Activated CD4-positive, alpha-beta T cell treated with anti-CD3 and anti-CD28 coated beads for 48 hours (primary cell): ENCODE results near the gene MICU2.

Source experiments
- DNase-seq: peaks from one replicate; pipeline ENCODE4 v3.0.0-alpha.2; 2020

The MICU2 gene, protein sequence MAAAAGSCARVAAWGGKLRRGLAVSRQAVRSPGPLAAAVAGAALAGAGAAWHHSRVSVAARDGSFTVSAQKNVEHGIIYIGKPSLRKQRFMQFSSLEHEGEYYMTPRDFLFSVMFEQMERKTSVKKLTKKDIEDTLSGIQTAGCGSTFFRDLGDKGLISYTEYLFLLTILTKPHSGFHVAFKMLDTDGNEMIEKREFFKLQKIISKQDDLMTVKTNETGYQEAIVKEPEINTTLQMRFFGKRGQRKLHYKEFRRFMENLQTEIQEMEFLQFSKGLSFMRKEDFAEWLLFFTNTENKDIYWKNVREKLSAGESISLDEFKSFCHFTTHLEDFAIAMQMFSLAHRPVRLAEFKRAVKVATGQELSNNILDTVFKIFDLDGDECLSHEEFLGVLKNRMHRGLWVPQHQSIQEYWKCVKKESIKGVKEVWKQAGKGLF

DNA sequence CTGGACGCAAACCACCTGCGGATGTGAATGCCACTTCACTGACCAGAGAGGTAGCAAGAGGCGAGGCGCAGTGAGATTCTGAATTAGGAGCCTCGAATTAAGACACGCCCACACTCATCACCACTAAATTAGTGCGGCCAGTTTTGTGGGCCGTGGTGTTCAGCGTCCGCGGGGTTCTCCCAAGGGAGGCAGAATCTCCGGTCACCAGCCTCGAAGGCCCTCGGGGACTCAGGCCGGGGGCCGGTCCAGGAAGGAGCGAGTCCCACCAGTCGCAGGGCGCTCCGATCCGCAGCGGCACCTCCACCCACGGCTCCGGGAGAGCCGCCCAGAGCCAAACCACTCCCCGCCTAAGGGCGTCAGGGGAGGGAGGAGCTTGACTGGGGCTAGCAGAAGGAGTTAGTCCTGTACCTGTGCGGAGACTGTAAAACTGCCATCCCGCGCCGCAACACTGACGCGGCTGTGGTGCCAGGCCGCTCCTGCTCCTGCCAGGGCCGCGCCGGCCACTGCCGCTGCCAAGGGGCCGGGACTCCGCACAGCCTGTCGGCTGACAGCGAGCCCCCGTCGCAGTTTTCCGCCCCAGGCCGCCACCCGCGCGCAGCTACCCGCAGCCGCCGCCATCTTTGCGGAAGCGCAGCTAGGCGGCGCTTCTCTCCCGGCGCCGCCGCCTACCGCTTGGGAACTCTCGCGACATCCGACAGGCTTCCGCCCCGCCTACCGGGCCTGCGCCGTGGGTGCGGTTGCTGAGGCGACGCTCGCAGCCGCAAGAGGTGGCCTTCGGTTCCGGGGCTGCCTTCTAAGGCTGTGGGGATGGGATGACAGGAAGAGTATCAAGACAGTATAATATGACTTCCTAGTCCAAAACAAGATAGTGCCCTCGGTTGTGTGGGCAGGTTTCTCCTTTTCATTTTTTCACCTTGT is at the start of gene MICU2:
Gene MICU2 (minus strand): TSS at position 640 of the 918 bp plus-strand sequence. CDS start 22 bp downstream, at position 618.
- peak; percentile 96 for DNase-seq

DNA sequence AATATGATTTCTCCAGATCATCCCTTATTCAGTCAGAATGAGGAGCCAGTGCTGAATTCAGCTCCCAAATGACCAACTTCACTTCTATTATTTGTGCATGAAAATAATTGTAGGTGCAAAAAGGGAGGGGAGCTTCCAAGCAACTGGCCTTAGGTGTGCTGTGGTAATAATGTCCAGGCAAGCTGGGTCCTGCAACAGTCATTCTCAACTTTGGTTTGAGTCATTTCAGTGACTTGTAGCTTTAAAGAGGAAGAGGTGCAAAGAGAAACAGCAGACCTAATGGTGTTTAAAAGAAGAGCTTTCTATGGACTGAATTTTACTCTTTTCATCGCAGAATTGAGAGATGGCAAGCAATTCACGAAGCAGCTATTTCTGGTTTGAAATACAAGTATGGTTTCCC is 37.7 kb upstream of the MICU2 start:
- DNase-seq, result no peak

DNA sequence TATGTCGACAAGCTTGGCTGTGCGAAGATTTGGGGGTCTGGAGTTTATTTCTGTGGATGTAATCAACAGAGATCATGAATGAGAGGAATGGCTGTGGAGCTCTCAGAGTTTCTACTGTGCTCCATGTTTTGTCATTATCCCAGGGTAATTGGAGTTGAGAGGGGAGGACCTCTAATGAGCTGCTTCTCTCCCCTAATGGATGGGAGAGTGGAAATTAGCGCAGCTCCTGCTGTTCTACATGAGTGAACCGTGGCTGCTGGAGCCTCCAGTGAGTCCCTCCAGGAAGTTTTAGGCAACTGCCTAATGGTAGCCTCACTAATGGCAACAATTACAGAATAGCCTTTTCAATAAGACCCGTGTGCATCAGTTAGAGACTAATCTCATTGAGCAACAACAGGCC is 35.6 kb upstream of the MICU2 start:
- DNase-seq, result no peak

DNA sequence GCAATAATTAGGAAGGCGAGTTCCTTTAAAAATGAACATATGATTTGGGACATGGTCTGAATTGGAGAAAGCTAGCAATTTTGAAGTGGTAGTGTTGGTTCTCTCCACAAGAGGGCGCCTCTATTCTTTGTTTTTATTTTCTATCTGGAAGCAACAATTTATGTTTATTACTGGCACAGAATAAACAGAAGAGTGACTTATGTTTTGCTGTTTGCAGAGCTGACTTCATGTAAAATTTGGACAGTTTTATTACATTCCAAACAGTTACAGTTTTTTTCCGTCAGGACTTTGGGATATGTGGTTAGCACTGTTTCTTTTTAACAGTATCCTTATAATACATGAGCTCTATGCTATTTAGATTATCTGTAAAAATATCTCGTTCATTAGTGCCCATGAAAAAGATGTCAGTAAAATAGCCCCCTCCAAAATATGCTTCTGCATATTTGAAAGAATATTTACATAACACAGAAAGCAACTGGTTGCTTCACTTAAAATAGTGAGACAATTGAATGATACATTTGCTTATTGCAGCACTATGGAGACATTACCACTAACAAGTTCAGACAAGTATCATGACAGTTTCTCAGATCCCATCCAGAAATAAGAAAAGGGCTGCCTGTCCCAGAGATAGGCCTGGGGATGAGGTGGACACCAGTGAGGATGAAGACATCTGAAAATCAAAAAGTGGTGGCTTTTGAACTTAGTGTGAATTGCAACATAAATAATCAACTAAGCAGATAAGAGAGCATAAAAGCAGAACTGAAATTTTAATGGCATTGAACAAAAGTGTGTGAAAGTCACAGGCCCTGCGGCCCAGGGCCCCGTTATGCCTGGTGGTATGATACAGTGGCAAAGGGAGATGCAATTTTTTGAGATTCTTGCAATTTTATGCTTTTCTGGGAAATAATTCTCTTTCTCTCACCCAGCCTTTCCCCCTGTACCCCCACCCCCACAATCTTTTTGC is 34.6 kb upstream of the MICU2 start:
- peak; percentile 31 for DNase-seq

DNA sequence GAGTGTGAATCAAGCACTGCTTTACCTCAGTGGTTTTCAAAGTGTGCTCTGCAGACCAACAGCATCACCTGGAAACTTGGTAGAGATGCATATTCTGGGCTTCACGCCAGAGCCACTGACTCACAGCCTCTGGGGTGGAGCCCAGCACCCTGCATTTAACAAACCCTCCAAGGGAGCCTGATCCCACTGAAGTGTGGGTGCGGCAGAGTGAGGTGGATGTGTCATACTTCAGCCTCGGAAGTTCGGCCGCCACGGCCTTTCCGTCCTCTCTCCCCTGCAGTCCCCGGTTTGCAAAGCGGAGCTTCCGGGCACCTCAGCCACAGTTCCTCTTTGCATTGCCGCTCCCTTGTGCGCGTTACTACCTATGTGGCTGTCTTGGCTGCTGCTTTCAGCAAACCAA is 33.3 kb upstream of the MICU2 start:
- peak; percentile 36 for DNase-seq

DNA sequence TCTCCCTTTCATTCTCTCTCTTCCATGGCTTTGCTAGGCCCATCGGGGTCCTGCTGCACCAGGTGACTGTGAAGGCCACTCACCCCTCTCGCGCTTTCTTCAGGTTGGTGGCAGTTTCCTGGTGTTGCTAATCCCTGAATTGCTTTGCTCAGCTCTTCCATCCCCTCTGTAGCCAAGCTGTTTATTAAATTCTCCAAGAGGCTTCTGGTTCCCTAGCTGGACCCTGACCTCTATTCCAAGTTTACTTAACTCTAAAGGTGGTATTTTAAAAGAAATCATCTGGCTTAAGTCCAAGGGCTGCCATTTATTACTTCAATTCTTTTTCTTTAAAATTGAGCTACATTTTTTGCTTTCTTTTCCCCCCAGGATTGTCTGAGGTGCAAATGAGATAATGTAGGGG is 32.7 kb upstream of the MICU2 start:
- DNase-seq, result no peak

DNA sequence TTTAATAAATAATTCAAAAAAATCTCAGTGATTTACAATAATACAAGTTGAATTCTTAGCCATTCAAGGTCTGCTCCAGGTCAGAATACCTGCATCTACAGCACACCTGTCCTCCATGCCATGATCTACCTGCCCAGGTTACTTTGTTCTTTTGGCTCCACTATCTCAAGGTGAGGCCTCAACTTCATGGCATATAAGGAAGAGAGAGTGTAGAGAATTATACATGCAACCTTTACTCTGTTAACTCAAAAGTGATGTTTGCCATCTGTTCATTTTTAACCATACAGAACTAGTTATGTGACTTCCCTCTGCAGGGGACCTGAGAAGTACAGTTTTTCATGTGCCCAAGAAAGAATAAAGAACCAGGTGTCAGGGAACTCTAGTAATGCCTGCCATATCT is 28.2 kb upstream of the MICU2 start:
- DNase-seq, result no peak

DNA sequence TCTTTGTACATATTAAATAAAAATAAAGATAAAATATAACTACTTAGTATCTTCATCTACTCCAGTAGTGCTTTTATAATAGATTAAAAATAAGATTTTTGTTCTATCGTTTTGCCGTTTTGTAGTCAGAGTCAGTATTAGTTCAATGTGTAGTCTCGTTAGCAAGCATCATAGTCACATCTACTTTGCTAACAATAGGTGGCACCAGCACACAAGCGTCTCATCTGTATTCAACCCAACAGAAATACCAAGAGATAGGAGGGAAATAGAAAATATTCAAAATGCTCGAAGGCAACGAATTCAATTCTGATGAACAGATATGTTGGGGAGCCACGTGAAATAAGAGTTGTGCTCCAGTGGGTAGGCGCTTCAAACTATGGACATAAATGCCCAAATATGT is 21.4 kb upstream of the MICU2 start:
- no peak for DNase-seq

DNA sequence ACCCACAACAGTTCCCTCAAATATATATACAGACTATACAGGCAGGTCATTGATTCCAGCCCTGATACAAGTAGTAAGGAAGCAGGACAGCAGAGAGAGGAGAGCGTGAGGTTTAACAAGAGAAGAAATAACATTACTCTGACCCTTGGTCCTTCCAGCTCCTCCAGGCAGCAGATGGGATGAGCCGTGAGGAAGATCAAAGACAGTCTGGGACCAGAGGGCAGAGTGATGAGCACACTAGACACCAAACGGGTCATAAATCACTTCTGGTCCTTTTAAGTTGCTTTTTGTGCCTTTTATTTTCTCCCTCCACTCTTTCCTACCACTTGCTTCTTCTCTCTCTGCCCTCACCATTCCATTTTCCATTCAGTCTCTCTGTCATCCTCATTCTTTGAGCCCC is 16.9 kb upstream of the MICU2 start:
- DNase-seq, result no peak

DNA sequence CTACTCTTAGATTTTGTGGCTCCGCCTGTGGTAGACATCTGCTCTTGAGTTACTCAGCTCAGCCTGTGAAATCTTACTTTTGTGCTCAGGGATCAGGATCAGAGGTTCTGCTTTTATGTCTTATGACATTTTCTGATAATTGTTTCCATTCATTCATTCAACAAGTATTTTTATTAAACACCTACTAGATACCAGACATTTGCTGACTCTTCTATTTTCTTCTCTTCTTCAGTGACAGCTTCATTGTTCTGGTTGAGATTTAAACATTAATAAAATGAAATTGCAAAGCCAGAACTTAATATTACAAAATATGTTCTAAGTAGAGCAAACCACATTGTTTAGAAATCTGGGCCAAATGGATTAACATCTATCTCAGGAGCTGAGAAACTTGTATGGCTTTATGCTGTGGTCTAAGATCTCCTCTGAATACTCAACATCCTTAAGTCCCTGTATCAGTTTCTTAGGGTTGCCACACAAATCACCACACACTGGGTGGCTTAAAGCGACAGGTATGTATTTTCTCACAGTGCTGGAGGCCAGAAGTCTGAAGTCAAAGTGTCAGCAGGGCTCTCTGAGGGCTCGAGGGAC is 15.8 kb upstream of the MICU2 start:
- DNase-seq, result no peak

DNA sequence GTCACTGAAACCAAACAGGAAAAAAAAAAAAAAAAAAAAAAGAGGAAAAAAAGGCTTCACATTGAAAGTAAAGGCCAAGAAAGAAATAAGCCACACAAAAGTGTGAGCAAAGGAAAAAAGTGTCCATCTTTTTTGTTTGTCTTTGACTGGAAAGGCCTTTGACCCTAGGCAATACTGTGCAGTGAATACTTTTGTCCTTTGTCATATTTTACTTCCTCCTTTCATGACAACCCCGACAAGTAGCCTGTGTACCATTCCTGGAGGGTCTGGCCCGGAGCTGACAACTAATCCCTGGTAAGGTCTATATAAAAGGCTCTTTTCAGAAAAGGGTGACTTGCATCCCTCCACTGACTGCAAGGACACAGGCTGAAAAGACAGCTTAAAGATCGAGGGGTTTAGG is 12.9 kb upstream of the MICU2 start:
- no peak for DNase-seq

DNA sequence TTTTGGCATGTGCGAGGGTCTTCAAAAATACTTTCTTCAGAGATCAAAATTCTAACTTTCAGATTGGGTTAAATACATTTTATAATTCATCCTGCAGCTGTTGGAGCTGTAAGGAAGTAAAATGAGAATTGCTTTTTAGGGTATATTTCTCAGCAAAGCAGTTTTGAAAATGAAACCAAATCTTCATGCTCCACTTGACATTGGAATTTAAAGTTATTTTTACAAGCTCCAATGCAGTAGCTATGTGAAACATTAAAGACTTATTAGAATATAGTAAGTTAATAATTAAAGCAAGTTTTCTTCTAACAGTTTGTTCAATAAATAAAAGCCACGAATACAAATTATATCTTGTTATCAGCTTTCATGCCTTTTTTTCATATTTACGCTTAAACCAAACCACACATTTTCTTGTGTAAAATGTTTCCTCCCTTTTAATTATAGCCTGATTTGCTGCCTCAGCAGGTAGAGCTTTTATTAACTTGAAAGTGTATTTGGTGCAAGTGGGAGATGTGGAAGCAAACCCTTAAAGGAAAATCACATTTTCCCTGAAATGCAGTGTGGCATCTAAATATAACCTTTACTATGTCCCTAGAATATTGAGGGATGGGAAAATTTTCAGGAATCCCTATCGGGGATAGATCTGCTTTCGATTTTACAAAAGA is 12.4 kb upstream of the MICU2 start:
- DNase-seq, result no peak

DNA sequence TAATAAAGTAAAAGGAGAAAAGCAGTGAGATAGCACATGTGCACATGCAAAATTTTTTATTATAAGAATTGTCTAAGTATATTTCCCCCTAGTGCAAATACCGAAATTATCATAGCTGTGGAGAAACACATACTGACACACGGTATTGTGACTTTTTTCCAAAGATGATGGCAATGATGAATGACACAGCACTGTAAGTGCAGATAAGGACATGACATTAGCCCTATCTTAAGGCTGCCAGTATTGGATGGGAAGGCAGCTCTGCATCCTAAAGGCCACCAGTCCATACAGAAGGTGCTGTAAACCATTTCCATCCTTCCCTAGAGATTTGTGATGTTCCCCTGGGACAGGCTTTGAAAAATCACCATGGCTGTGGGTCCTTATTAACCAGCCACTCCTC is 11.5 kb upstream of the MICU2 start:
- DNase-seq, result no peak

DNA sequence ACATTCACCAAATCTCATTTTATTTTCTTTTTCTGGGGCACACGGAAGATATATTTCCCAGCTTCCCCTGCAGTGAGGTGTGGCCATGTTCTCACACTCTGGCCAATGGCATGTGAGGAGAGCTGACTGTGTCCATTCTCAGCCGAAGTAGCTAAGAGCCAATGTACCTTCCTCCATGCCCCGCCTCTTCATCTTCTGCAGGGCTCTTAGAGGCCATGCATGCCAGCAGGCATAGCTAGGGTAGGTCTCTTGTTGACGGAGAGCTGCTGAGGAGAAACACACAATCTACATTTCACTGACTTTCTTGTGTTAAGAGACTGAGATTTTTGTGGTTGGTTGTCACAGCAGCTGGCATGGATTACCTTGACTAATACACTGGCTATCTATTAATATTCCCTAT is 9.8 kb upstream of the MICU2 start:
- DNase-seq, result no peak

DNA sequence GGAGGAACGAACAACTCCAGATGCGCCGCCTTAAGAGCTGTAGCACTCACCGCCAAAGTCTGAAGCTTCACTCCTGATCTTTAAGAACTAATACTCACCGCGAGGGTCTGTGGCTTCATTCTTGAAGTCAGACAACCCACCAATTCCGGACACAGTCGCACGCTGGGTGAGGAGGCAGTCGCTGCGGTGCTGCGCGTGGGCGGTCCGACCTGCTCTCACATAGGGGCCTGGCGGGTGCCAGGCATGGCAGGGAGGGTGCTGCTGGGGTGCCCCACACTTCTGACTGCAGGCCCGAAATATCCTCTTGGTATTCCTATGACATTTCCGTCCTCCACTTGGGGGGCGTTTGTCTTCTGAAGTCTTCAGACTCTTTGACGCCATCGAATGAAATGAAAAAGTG is 7.4 kb upstream of the MICU2 start:
- no peak for DNase-seq

DNA sequence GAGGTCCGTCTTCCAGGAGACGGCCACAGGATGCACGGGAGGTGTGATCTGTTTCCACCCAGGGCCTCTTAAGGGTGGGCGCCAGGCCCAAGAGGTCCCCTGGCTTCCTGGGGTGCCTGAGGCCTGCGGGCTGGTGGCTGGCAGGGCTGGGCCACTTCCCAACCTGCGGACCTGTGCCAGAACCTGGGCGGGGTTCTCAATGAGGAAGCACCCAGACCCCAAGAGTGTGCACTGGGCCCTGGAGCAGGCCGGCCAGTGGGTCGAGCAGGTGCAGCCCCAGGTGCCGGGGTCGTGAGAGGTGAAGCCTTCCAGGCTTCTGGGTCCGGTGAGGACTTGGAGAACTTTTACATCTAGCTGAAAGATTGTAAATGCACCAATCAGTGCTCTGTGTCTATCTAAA is 6.7 kb upstream of the MICU2 start:
- DNase-seq, result no peak

DNA sequence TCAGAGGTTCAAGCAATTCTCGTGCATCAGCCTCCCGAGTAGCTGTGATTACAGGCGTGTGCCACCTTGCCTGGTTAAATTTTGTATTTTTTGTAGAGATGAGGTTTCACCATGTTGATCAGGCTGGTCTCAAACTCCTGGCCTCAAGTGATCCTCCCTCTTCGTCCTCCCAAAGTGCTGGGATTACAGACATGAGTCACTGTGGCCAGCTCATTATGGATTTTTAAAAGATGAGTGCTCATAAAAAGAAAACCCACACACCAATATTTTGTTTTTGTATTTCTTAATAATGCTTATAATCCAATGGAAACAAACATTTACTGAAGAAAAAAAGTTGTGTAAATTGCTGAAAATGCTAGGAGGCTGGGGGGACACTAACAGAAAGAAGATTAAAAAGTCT is 5.0 kb upstream of the MICU2 start:
- DNase-seq, result no peak

DNA sequence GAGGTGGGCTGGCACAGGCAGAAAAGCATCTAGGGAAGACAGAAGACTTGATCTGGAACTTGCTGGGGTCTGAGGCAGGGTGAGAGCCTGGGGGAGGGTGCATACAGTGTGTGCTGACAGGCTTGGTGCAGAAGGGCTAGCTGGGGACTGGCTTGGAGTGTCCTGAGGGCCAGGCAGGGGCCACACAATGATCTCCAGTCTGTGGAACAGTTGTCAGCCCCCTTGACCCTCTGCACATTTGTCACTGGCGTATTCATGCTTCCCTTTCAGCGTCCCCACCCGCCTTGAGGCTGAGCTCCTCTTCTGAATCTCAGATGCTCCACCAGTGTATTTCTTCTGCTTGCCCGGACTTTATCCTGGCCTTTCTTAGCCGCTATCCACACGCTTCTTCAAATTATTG is 2.8 kb upstream of the MICU2 start:
- no peak for DNase-seq

DNA sequence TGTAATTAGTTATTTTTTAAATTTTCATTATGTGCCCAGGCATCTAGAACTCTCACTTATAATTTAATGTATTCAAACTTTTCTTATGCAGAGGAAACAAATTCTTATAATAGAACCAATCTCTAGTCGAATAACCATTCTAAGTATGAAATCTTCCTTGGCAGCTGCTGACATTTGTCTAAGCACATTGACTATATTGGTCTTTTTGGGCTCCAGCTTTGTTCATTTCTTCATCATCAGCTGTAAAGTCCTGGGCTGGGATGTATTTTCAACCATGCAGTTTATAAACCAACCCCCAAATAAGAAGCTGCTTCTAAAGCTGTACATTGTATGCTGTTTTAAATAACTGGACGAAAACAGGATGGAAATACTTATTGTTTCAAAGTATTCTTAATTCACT is 2.3 kb upstream of the MICU2 start:
- no peak for DNase-seq

DNA sequence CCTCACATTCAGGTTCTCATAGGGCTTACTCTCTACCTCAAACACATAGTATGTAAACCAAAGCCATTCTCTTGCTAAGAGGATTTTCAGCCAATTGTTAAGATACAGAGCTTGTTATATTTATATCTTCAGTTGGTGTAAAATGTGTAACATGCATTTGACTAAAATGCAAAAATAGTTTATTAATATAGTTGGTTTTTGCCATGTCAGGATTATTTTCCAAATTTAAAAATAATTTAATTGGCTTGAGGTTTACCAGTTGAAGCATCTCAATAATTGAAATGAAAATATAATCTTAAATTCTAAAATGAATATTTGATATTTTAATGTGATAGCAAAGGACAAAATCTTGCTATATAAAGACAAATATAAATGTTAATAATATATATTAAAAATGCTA is 7.2 kb downstream of the MICU2 start:
- DNase-seq, result no peak

DNA sequence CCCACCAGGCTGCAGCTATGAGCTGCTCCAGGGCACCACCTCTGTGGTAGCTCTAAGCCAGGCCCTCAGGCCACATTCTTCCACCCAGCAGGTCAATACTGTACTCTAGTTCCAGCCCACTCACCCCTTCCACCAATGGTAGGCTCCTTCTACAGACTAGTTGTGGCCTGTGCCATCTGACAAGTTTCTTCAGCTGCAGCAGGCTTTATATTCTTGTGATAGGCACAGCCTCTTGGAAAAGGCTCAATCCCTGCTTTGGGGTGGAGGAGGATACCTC is 8.5 kb downstream of the MICU2 start:
- no peak for DNase-seq
